ENCODE results near the gene PVR.
"Not testable (repeated sequence)": the region's sequence is repeated elsewhere in the genome, so short reads cannot be mapped to it uniquely, and the experiment has no call there.

PVR gene

DNA sequence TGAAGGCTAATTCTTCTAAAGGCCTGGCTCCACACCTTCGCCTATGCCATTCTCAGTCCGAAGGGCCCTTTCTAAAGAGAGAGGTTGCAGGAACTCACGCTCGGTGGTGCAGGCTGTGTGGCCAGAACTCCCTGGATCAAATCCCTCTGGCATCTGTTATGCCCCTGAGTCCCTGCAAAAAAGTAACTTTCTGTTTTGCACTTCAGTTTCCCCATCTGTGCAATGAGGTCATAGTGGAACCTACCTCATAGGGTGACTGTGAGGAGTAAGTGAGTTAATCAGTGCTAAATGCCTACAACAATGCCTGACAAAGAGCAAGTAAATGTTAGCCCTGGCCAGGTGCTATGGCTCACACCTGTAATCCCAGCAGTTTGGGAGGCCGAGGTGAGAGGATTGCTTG lies 23.0 kb upstream of the PVR start:
- DNase-seq, result no peak

DNA sequence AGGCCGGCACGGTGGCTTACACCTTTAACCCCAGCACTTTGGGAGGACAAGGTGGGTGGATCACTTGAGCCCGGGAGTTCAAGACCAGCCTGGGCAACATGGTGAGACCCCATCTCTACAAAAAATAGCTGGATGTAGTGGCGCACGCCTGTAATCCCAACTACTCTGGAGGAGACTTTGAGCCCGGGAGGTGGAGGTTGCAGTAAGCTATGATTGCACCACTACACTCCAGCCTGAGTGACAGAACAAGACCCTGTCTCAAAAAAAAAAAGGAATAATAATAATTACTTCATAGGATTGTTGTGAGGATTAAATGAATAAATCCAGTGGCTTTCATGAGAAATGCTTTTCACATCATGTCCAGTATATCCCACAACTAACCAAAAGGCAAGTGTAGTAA lies 22.3 kb upstream of the PVR start:
- no peak for DNase-seq

DNA sequence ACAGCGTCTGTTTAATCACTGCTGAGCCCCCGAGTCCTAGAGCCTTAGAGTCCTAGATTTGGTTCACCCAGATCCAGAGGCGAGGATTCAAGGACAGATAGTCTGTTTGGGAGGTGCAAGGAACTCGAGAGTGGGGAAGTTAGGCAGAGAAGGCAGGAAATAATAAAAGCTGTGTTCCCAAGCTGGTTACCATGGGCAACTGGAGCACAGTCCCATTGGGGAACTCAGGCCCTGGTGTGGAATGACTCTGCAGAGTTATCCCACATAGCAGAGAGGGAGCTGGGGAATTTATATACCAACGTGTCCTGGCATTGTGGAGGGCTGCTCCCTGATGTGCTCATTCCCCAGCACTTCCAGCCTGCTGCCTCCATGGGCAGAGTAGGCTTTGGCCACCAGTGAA lies 20.6 kb upstream of the PVR start:
- no peak for DNase-seq

DNA sequence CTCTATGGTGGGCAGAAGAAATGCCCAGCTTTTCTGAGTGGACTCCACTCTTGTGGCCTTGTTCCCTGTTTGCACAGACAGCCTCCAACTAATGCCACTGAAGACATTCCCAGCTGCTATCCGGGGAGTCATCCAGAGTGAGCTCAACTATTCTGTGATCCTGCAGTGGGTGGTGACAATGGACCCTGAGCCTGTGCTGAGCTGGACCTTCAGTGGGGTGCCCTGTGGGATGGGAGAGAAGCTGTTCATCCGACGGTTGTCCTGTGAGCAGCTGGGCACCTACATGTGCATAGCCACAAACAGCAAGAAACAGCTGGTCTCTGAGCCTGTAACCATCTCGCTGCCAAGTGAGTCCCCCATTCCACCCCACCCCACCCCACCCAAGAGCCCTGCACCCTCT lies 20.1 kb upstream of the PVR start:
- DNase-seq, result no peak

DNA sequence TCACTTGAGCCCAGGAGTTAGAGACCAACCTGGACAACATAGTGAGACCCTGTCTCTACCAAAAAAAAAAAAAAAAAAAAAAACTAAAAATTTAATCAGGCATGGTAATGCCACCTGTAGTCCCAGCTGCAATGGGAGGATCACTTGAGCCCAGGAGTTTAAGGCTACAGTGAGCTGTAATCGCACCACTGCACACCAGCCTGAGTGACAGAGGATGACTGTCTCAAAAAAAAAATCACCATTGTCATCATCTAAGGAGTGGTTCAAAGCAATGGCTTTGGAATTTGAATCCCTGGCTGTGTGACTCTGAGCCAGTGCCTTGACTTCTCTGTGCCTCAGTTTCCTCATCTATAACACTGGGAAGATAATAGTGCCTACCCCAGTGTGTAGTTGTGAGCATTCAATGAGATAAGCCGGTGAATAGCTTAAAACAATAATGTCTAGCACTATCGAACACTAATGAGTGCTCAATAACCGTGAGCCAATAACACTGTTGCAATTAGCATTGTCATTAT lies 18.8 kb upstream of the PVR start:
- no peak for DNase-seq

DNA sequence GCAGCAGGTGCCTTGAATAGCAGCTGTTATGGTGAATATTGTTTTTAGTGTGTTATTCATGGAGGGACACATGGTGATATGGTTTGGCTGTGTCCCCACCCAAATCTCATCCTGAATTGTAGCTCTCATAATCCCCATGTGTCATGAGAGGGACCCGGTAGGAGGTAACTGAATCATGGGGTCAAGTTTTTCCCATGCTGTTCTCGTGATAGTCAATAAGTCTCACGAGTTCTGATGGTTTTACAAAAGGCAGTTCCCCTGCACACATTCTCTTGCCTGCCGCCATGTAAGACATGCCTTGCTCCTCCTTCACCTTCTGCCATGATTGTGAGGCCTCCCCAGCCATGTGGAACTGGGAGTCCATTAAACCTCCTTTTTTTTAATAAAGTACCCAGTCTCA lies 18.1 kb upstream of the PVR start:
- DNase-seq, result not testable (repeated sequence)

DNA sequence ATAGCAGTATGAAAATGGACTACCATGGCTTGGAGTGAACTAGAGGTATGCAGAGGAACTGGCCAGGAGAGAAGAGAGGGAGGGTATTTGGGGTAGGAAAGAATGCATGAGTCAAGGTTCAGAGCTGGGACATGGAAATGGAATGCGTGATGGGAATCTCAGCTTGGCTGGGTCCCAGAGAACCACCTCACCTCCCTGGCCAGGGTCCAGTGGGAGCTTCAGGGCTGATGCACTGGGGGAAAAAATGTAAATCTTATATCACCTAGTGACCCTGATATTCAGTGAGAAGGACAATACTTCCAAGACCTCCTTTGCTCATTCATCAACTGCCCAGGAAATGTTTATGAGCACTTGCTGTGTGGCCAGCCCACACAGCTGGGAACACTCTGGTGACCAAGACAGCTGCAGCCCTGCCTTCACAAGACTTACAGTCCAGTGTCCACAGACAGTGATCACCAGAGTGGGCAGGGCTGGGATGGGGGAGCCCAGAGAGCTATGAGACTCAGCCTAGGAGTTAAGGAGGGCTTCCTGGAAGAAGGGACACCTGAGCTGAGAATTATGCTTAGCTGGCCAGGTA lies 17.6 kb upstream of the PVR start:
- DNase-seq, result no peak

DNA sequence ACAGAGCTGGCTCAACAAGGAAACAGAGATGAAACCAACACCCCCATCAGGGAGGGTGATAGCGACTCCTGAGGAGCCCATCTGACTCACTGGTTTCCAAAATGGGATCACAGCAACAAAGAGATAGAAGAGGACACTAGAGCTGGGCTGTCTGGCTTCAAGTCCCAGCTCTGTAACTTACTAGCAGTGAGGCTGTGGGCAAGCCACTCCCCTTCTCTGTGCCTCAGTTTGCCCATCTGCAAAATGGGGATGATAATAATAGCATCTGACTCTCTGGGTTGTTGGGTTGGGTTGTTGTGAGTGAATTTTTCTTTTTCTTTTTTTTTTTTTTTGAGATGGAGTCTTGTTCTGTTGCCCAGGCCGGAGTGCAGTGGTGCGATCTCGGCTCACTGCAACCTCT lies 16.1 kb upstream of the PVR start:
- no peak for DNase-seq

DNA sequence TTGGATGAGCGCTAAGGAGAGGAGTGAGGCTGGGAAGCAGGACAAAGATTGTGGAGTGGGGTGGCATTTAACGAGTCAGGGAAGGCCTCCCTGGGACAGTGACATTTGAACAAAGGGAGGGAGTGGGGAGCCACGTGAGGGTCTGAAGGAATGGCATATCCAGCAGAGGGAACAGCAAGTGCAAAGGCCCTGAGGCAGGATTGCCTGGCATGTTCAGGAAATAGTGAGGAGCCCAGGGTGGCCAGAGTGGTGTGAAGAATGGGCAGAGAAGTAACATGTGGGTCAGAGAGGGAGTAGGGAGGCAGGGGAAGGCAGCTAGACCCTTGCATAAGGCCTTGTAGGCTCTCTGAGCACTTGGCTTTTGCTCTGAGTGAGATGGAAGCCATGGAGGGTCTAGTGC lies 14.9 kb upstream of the PVR start:
- DNase-seq, result no peak

DNA sequence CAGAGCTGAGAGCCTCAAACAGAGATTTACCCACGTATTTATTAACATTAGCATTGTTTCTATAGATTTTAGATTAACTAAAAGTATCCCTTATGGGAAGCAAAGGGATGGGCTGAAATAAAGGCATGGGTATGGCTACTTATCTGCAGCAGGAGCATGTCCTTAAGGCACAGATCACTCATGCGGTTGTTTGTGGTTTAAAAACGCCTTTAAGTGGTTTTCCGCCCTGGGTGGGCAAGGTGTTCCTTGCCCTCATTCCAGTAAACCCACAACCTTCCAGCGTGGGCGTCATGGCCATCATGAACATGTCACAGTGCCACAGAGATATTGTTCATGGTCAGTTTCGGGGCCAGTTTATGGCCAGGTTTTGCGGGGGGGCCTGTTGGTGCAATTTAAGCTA lies 12.1 kb upstream of the PVR start:
- DNase-seq, result not testable (repeated sequence)

DNA sequence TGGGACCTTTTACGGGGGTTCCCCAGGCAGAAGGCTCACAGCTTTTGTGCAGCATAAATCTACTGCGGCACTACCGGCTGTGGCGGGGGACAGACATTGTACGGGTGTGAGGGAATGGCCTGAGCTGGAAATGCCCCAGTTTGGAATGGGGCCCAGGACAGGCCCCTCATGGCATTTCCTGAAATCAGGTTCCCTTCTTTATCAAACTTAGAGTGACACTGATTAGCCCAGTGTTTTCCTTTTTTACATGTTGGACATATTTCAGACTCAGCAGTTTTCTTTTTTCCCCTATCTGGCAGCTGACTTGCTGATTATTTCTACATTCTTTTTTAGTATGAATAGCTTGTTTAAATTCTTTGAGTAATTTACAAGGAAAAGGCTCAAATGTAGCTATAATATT lies 9.7 kb upstream of the PVR start:
- DNase-seq, result not testable (repeated sequence)

DNA sequence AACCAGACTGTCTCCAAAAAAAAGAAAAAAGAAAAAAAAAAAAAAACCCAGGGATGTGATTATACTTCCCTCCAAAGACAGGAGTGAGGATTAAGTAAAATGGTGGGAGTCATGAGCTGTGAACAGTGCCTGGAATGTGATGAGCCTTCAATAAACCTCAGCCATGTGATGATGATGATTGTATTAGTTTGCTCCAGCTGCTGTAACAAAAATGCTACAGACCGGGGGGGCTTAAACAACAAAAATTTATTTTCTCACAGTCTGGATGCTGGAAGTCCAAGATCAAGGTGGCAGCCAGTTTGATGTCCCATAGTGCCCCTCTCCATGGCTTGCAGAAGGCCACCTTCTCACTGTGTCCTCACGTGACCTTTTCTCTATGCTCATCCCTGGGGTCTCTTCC lies 8.9 kb upstream of the PVR start:
- no peak for DNase-seq

DNA sequence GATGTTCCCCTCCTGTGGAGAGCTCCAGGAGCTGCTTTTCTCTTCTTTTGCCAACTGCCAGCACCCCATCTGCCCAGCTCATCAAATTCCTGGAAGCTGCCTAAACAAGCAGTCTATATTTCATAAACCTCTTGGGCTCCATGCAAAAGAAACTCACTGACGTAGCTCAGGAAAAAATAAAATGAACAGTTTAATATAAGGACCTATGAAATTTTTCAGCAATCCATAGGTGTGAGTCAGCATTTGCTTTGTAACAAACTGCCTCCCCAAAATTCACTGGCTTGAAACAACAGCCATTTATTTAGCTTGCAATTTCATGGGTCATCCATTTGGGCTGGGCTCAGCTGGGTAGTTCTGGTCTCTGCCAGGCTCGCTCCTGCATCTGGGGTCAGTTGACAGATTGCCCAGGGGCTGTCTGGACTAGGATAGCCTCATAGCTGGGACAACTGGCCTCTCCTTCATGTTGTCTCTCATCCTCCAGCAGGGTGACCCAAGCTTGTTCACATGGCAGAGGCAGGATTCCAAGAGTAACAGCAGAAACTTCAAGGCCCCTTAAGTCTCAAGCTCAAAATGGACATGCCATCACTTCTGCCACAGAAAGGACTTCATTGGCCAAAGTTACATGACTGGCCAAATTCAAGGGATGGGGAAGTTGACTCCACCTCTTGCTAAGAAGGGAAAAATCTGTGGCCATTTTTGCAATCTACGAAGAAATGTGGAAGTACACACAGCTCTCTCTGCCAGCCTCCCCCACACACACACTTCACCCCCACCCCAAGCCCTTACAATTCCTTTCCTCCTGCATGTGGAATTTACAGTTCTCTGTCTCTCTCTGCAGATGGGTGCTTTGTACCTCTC lies 7.9 kb upstream of the PVR start:
- DNase-seq, result no peak

DNA sequence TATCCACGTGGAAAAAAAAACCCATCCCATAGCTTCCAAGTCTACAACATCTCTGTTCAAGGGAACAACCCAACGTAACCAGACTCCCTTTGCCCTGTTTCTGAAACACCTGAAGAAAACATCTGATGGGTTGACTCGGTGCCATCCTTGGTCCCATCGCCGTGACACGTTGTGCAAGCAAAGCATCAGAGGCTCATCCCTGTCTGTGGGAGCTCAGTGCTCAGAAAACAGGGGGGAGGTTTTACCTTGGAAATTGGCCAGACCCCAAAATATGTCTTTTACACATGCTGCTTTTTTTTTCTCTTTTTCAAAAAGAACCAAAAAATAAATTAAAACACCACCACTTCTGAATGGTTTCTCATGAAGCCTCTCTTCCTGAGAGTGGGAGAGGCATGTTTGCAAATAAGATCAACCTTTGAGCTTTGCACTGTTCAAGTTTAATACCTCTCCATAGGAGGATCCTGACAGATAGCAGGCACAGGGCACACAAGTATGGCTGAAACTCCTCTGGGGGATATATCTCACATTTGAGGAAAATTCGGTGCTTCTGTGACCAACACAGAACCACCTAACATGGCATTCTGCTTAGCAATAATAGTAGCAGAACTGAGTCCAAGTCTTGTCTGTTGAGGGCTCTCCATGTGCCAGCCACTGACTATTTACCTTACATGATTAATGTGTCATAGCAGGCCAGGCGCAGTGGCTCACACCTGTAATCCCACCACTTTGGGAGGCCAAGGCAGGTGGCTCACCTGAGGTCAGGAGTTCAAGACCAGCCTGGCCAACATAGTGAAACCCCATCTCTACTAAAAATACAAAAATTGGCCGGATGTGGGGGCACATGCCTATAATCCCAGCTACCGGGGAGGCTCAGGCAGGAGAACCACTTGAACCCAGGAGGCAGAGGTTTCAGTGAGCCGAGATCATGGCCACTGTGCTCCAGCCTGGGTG lies 7.0 kb upstream of the PVR start:
- DNase-seq, result no peak

DNA sequence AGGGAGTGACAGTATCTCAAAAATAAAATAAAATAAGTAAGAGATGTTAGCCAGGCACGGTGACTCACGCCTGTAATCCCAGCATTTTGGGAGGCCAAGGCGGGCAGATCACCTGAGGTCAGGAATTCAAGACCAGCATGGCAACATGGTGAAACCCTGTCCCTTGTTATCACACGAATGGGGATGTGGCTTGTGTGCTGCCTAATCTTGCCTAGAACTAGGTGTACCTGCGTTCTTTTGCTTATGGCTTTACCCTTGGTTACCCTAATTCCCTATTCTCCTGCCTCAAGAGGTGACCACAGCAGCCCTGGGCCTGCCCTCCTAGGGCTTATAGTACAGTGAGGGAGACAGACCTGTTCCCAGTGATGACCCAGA lies 6.3 kb upstream of the PVR start:
- no peak for DNase-seq

DNA sequence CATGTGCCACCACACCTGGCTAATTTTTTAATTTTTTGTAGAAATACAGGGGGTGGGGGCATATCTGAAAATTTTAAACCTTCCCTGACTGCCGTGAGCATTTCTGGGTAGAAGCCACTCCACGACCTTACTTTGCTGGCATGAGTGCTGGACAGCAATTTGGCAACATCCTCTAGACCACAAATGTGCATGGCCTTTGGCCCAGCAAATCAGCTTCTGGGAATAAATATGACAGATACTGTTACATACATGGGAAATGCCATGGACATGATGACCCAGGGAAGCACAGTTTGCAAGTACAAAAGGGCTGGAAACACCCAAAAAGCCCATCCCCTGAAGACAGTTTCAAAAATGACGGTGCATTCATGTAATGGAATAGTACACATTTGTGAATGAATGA lies 3.2 kb upstream of the PVR start:
- no peak for DNase-seq

DNA sequence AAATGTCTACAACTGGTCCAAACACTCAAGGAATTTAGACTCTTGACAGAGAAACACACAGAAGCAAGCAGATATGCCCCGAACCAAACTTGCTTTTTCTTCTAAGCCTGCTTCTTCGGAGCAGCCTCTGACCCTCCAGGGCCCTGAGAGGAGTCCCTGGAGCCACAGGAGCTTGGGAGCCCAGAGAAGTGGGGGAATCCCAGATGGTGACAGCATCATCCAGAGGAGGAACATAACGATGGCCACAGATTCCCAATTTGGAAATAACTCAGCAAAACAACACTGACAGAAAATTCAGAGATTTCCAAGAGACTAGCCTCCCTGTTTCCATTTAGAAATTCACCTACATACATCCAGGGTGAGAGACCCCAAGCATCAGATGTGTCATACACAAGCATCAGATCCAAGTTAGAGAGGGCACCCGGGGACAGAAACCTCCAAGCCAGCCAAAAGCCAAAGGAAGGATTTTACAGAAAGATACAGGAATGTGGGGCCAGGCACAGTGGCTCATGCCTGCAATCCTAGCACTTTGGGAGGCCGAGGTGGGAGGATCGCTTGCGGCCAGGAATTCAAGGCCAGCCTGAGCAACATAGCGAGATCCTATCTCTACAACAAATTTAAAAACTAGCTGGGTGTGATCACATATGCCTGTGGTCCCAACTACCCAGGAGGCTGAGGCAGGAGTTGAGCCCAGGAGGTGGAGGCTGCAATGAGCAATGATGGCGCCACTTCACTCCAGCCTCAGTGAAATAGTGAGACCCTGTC lies 2.0 kb upstream of the PVR start:
- DNase-seq, result no peak

DNA sequence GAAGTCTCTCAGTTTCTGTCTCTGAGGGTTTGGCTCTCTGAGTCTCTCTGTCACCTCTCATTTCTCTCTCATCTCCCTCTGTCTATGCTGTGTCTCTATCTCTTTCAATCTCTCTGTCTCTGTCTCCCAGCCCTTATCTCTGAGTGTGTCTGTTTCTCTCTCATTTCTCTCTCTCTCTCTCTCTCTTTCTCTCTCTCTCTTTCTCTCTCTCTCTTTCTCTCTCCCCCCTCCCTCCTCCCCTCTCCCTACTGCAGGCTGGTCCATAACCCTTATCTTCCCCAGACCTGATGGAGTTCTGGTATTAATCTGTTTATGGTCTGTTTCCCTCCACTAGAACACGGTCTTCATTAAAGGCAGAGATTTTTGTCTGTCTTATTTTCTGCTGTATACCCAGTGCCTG lies 1.3 kb upstream of the PVR start:
- no peak for DNase-seq

DNA sequence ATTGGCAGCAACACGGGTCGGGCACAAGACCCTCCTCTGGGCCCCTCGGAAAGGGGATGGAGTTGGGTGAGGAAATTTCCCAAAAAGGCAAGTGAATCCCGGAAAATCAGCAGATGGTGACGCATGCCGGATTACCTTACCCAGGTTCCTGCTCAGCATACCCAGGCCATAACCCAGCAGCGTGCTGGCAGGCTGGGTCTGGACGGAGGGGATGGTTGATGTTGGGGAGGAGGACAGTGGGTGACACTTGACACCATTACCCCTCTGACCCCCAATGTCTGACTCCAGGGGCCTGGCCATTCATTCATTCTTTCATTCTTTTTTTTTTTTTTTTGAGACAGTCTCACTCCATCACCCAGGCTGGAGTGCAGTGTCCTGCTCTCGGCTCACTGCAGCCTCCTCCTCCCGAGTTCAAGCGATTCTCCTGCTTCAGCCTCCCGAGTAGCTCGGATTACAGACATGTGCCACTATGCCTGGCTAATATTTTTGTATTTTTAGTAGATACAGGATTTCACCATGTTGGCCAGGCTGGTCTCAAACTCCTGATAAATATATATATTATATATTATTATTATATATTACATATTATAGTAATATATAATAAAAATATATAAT lies 799 bp downstream of the PVR start:
- no peak for DNase-seq

DNA sequence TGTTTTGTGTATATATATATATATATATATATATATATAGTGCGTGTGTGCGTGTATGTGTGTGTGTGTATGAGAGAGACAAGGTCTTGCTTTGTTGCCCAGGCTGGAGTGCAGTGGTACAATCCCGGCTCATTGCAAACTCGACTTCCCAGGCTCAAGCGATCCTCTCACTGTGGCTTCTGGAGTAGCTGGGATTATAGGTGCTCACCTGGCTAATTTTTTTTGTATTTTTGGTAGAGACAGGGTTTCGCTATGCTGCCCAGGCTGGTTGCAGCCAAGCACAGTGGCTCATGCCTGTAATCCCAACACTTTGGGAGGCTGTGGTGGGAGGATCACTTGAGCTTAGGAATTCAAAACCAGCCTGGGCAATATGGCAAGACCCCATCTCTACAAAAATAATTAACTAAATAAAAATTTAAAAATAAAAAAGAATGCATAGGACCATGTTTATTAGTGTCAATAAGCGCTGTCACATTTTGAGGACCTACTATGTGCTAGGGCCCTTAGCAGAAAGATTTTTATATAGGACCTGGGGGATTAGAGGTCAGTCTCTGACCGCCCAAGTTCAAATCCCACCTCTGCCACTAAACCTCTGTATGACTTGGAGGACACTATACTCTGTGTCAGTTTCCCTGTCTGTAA lies 1.8 kb downstream of the PVR start:
- no peak for DNase-seq

DNA sequence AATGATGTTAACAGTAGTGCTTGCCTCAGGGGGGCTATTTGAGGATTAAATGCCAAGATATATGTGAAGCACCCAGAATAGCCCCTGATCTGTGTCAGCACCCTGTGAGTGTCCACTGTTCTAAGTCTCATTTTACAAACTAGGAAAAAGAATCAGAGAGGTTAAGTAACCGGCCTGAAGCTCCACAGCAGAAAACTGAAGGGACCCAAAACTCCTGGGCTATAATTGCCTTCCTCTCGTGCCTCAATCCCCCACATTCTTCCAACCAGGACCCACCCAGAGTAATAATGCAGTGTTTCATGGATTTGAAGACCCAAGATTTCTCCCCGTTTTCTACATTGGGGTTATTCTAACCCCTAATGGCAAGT lies 2.3 kb downstream of the PVR start:
- DNase-seq, result no peak

DNA sequence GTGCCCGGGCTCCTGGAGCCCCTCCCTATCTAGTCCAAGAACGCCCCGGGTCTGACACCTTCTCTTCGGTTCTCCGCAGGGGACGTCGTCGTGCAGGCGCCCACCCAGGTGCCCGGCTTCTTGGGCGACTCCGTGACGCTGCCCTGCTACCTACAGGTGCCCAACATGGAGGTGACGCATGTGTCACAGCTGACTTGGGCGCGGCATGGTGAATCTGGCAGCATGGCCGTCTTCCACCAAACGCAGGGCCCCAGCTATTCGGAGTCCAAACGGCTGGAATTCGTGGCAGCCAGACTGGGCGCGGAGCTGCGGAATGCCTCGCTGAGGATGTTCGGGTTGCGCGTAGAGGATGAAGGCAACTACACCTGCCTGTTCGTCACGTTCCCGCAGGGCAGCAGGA lies 3.4 kb downstream of the PVR start:
- no peak for DNase-seq
